ENCODE data around the gene ARHGEF28. TPM values are rescaled to one million over a fixed set of nuclear protein-coding genes. Genes with fewer than 3 reads are reported as not detected.

Gene ARHGEF28
- total RNA-seq, 1 donor from 2014 or later: 72.1 TPM

GRCh38 chr5:73674669-73675004 lies 48.6 kb downstream of the ARHGEF28 start:
- no peak for DNase-seq (ENCODE audit: low read depth)
- H3K4me3 ChIP-seq (ENCODE audit: low read depth, low read length): no peak overlapping the region
- no peak for TF ChIP-seq CTCF (conservative IDR thresholded peaks at IDR 0.05; ENCODE audit: low read depth, low read length)

- no peak for TF ChIP-seq CTCF (conservative IDR thresholded peaks at IDR 0.05; ENCODE audit: low read depth, low read length)
- no peak for DNase-seq (ENCODE audit: low read depth)
These were observed 52.3 kb downstream of the ARHGEF28 start for GRCh38 chr5:73678322-73678740.

GRCh38 chr5:73678807-73679206 lies 52.8 kb downstream of the ARHGEF28 start:
- DNase-seq (ENCODE audit: low read depth): no peak
- no peak for TF ChIP-seq CTCF (conservative IDR thresholded peaks at IDR 0.05; ENCODE audit: low read depth, low read length)
- no peak overlapping the region for H3K4me3 ChIP-seq (ENCODE audit: low read depth, low read length)

More at GRCh38 chr5:73678322-73678740, 52.3 kb downstream of the ARHGEF28 start:
- H3K4me3 ChIP-seq (ENCODE audit: low read depth, low read length): no peak overlapping the region

GRCh38 chr5:73682176-73682575 lies 56.2 kb downstream of the ARHGEF28 start:
- H3K4me3 ChIP-seq (ENCODE audit: low read depth, low read length): no peak overlapping the region
- no peak for TF ChIP-seq CTCF (conservative IDR thresholded peaks at IDR 0.05; ENCODE audit: low read depth, low read length)
- no peak for DNase-seq (ENCODE audit: low read depth)

- TF ChIP-seq CTCF (conservative IDR thresholded peaks at IDR 0.05; ENCODE audit: low read depth, low read length): no peak
- no peak for DNase-seq (ENCODE audit: low read depth)
- no peak overlapping the region for H3K4me3 ChIP-seq (ENCODE audit: low read depth, low read length)
These were observed 58.7 kb downstream of the ARHGEF28 start for GRCh38 chr5:73684691-73685090.

GRCh38 chr5:73686912-73687311 lies 60.9 kb downstream of the ARHGEF28 start:
- no peak for TF ChIP-seq CTCF (conservative IDR thresholded peaks at IDR 0.05; ENCODE audit: low read depth, low read length)
- DNase-seq (ENCODE audit: low read depth): no peak
- no peak overlapping the region for H3K4me3 ChIP-seq (ENCODE audit: low read depth, low read length)

GRCh38 chr5:73687357-73687756 lies 61.4 kb downstream of the ARHGEF28 start:
- no peak for DNase-seq (ENCODE audit: low read depth)
- no peak for TF ChIP-seq CTCF (conservative IDR thresholded peaks at IDR 0.05; ENCODE audit: low read depth, low read length)
- H3K4me3 ChIP-seq (ENCODE audit: low read depth, low read length): no peak overlapping the region
